ENCODE data around the gene TXNDC2.

DNA sequence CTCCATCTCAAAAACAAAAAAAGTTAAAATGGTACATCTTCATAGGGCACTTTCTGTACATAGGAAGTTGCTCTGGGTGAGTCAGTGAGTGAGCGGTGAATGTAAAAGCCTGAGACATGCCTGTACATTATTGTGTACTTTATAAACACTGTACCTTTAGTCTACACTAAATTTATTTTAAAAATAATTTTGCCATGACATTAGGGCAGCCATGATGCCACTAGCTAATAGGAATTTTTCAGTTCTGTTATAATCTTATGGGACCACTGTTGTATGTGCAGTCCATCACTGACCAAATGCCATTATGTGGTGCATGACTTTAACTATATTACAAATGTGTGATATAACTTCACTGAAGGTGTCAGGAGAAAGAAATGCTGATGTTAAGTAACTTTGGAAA lies 11.0 kb upstream of the TXNDC2 start:
- TF ChIP-seq, protein P1, sequence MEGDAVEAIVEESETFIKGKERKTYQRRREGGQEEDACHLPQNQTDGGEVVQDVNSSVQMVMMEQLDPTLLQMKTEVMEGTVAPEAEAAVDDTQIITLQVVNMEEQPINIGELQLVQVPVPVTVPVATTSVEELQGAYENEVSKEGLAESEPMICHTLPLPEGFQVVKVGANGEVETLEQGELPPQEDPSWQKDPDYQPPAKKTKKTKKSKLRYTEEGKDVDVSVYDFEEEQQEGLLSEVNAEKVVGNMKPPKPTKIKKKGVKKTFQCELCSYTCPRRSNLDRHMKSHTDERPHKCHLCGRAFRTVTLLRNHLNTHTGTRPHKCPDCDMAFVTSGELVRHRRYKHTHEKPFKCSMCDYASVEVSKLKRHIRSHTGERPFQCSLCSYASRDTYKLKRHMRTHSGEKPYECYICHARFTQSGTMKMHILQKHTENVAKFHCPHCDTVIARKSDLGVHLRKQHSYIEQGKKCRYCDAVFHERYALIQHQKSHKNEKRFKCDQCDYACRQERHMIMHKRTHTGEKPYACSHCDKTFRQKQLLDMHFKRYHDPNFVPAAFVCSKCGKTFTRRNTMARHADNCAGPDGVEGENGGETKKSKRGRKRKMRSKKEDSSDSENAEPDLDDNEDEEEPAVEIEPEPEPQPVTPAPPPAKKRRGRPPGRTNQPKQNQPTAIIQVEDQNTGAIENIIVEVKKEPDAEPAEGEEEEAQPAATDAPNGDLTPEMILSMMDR (IDR thresholded peaks at IDR 0.05; ENCODE audit: low read depth, low read length), result no peak
- TF ChIP-seq EZH2phosphoT487 (IDR thresholded peaks at IDR 0.05; ENCODE audit: low read depth), result no peak
